Measurements from ENCODE around the gene ZNF764. TPM values are rescaled to one million over a fixed set of nuclear protein-coding genes. Genes with fewer than 3 reads are reported as not detected.

ZNF764 gene
- total RNA-seq, 1 experiment from 2014 or later, result 15.2 TPM

GRCh38 chr16:30552956-30553355 is 5.2 kb downstream of the ZNF764 start:
- POLR2A ChIA-PET (ENCODE audit: low non-redundant PET), result no interaction called here
- TF ChIP-seq EZH2 (IDR thresholded peaks at IDR 0.05; ENCODE audit: borderline replicate concordance, low read depth, low read length, poor library complexity, severe bottlenecking) (no peak), CTCF (conservative IDR thresholded peaks at IDR 0.05; ENCODE audit: low read depth, low read length) (no peak)
- DNase-seq (ENCODE audit: low spot score), result no peak
- Histone ChIP-seq H3K4me3 (ENCODE audit: low read depth, low read length, poor library complexity, severe bottlenecking) (no peak overlapping the region), H3K9me3 (ENCODE audit: low read depth, low read length, poor library complexity, severe bottlenecking) (no peaks in the 10 kb centered on the region), H3K27me3 (replicated peaks; ENCODE audit: insufficient read depth, low read depth, low read length, poor library complexity) (no peaks in the 10 kb centered on the region), H3K36me3 (ENCODE audit: insufficient read depth, low read length, poor library complexity, severe bottlenecking) (peaks cover 33% of the 10 kb centered on the region), H3K4me1 (ENCODE audit: insufficient read depth, low read length, poor library complexity, severe bottlenecking) (no peaks in the 10 kb centered on the region), H3K27ac (ENCODE audit: low read depth, low read length, poor library complexity, severe bottlenecking) (no peak overlapping the region)
- intact Hi-C loops (cut with micrococcal nuclease; ENCODE audit: unreplicated experiment), result no loop called here
- CTCF ChIA-PET, result no interaction called here
- BruUV-seq (replicated peaks), result no TSS peak

GRCh38 chr16:30551781-30552180 is 6.4 kb downstream of the ZNF764 start:
- BruUV-seq (replicated peaks), result no TSS peak
- Histone ChIP-seq H3K27ac (ENCODE audit: low read depth, low read length, poor library complexity, severe bottlenecking) (no peak overlapping the region), H3K27me3 (replicated peaks; ENCODE audit: insufficient read depth, low read depth, low read length, poor library complexity) (no peaks in the 10 kb centered on the region), H3K4me3 (ENCODE audit: low read depth, low read length, poor library complexity, severe bottlenecking) (no peak overlapping the region), H3K9me3 (ENCODE audit: low read depth, low read length, poor library complexity, severe bottlenecking) (no peaks in the 10 kb centered on the region), H3K36me3 (ENCODE audit: insufficient read depth, low read length, poor library complexity, severe bottlenecking) (peaks cover 33% of the 10 kb centered on the region), H3K4me1 (ENCODE audit: insufficient read depth, low read length, poor library complexity, severe bottlenecking) (no peaks in the 10 kb centered on the region)
- intact Hi-C loops (cut with micrococcal nuclease; ENCODE audit: unreplicated experiment), result no loop called here
- no peak for DNase-seq (ENCODE audit: low spot score)
- CTCF ChIA-PET, result no interaction called here
- TF ChIP-seq CTCF (conservative IDR thresholded peaks at IDR 0.05; ENCODE audit: low read depth, low read length) (no peak), EZH2 (IDR thresholded peaks at IDR 0.05; ENCODE audit: borderline replicate concordance, low read depth, low read length, poor library complexity, severe bottlenecking) (no peak)
- POLR2A ChIA-PET (ENCODE audit: low non-redundant PET), result no interaction called here

GRCh38 chr16:30548416-30549253 is 9.5 kb downstream of the ZNF764 start:
- Histone ChIP-seq H3K4me1 (ENCODE audit: insufficient read depth, low read length, poor library complexity, severe bottlenecking) (no peaks in the 10 kb centered on the region), H3K4me3 (ENCODE audit: low read depth, low read length, poor library complexity, severe bottlenecking) (no peak overlapping the region), H3K27me3 (replicated peaks; ENCODE audit: insufficient read depth, low read depth, low read length, poor library complexity) (no peaks in the 10 kb centered on the region), H3K9me3 (ENCODE audit: low read depth, low read length, poor library complexity, severe bottlenecking) (no peaks in the 10 kb centered on the region), H3K27ac (ENCODE audit: low read depth, low read length, poor library complexity, severe bottlenecking) (no peak overlapping the region), H3K36me3 (ENCODE audit: insufficient read depth, low read length, poor library complexity, severe bottlenecking) (peaks cover 4% of the 10 kb centered on the region)
- ChIA-PET CTCF (no interaction called here), POLR2A (ENCODE audit: low non-redundant PET) (interaction anchor here (0.5 kb wide), 2 partner anchors 42 to 195 kb away, joined by 4 to 17 read pairs; no protein-coding TSS in a partner anchor)
- no TSS peak for BruUV-seq (replicated peaks)
- intact Hi-C loops (cut with micrococcal nuclease; ENCODE audit: unreplicated experiment), result no loop called here
- no peak for TF ChIP-seq EZH2 (IDR thresholded peaks at IDR 0.05; ENCODE audit: borderline replicate concordance, low read depth, low read length, poor library complexity, severe bottlenecking)
- no peak for TF ChIP-seq CTCF (conservative IDR thresholded peaks at IDR 0.05; ENCODE audit: low read depth, low read length)
- no peak for DNase-seq (ENCODE audit: low spot score)
